Panc1 (cell line): Measurements from ENCODE around the gene ARHGEF3. TPM values are rescaled to one million over a fixed set of nuclear protein-coding genes. Genes with fewer than 3 reads are reported as not detected.

Source experiments
- ATAC-seq: fragments of 200-7000 bp; cut with Tn5 transposase; 2 replicates; pipeline ENCODE4 v1.9.1; 2020; ENCODE audit warnings: mild to moderate bottlenecking, moderate library complexity
- BruUV-seq: library from RNA; stranded (reverse); fragments of 400-500 nt; replicated peaks from 2 replicates; lab custom pipeline; 2021; lab: Mats Ljungman, UMichigan
- CTCF ChIA-PET: fragments of 300-600 bp; sonication (Branson Sonifier 250); formaldehyde crosslinking; loops from one replicate; lab custom pipeline; 2022; ENCODE audit warnings: antibody characterized with exemption; lab: Charles Lee
- POLR2A ChIA-PET: fragments of 300-600 bp; sonication (Branson Sonifier 250); formaldehyde crosslinking; loops from one replicate; lab custom pipeline; 2022; ENCODE audit warnings: antibody characterized with exemption; lab: Charles Lee
- DNase-seq: peaks from one replicate; pipeline ENCODE4 v3.0.0-alpha.2; 2010; ENCODE audit warnings: low read depth, low spot score
- H3K27ac ChIP-seq: 2 replicates; pipeline ENCODE4 v1.5.1; 2011; ENCODE audit warnings: mild to moderate bottlenecking, low read length, inconsistent platforms
- H3K27me3 ChIP-seq: fragments of 200-500 bp; sonication (Bioruptor generic); 2 replicates; pipeline ENCODE4 v1.6.0; 2014; ENCODE audit warnings: low read length, inconsistent platforms; ENCODE audit not compliant: control insufficient read depth, insufficient read depth
- H3K36me3 ChIP-seq: fragments of 200-500 bp; sonication (Bioruptor generic); 2 replicates; pipeline ENCODE4 v1.5.1; 2014; ENCODE audit warnings: inconsistent platforms, mild to moderate bottlenecking, low read length, moderate library complexity; ENCODE audit not compliant: control insufficient read depth, insufficient read depth
- H3K4me1 ChIP-seq: 2 replicates; pipeline ENCODE4 v1.5.1; 2011; ENCODE audit warnings: inconsistent platforms, mild to moderate bottlenecking, low read length, moderate library complexity; ENCODE audit not compliant: control insufficient read depth, insufficient read depth
- H3K4me3 ChIP-seq, 2 experiments: 2 replicates each; pipeline ENCODE4 v1.5.1; 2011 to 2012; ENCODE audit warnings: low read depth in 2 of 2, low read length in 2 of 2, mild to moderate bottlenecking in 2 of 2, inconsistent platforms in 1 of 2, moderate library complexity in 1 of 2
- H3K9me3 ChIP-seq: fragments of 200-500 bp; sonication (Bioruptor generic); 2 replicates; pipeline ENCODE4 v1.5.1; 2014; ENCODE audit warnings: low read depth, mild to moderate bottlenecking, inconsistent platforms, low read length, moderate library complexity; ENCODE audit not compliant: control insufficient read depth, insufficient read depth
- CTCF ChIP-seq: fragments of 450-650 bp; IDR thresholded peaks from 2 replicates; pipeline ENCODE4 v1.5.1; 2017; ENCODE audit warnings: mild to moderate bottlenecking
- POLR2AphosphoS5 ChIP-seq: IDR thresholded peaks from 2 replicates; pipeline ENCODE4 v1.6.1; 2012; ENCODE audit warnings: mild to moderate bottlenecking, low read depth, low read length, moderate library complexity
- REST ChIP-seq, 2 experiments: IDR thresholded peaks; 2 replicates each; pipeline ENCODE4 v1.6.1; 2011 to 2012; ENCODE audit warnings: low read depth in 2 of 2, control low read depth in 1 of 2, low read length in 1 of 2, mild to moderate bottlenecking in 1 of 2, moderate library complexity in 1 of 2; ENCODE audit not compliant: insufficient read depth in 1 of 2
- SIN3A ChIP-seq: IDR thresholded peaks from 2 replicates; pipeline ENCODE4 v1.6.1; 2012; ENCODE audit warnings: low read depth, mild to moderate bottlenecking, low read length, moderate library complexity, borderline replicate concordance; ENCODE audit not compliant: insufficient read depth
- TCF7L2 ChIP-seq: IDR thresholded peaks from 2 replicates; pipeline ENCODE4 v1.6.1; 2011; ENCODE audit warnings: mild to moderate bottlenecking, low read depth, low read length, inconsistent platforms
- in situ Hi-C: cut with HindIII; loops from 2 replicates; pipeline ENCODE4 v1.10.0; 2016; ENCODE audit warnings: low sequenced_read_pairs, low pct_unique_long_range_greater_than_20kb
- intact Hi-C: fragments of 100-400 bp; cut with micrococcal nuclease; formaldehyde crosslinking; loops from one replicate; pipeline ENCODE4 v1.10.0; 2022; ENCODE audit not compliant: unreplicated experiment
- total RNA-seq: library from RNA; stranded (reverse); gene quantifications from one replicate; pipeline ENCODE4 v1.2.1, GENCODE V29; 2021; ENCODE audit not compliant: unreplicated experiment

The ARHGEF3 gene
- total RNA-seq, 1 experiment from 2014 or later = 19.8 TPM

GRCh38 chr3:56761887-56762651 is 39.7 kb downstream of the ARHGEF3 start:
- H3K4me3 ChIP-seq = no peak overlapping the region
- no peaks in the 10 kb centered on the region for H3K27me3 ChIP-seq
- intact Hi-C loops = no loop called here
- no peaks in the 10 kb centered on the region for H3K9me3 ChIP-seq
- H3K4me1 ChIP-seq = no peaks in the 10 kb centered on the region
- in situ Hi-C loops = no loop called here
- CTCF ChIA-PET = no interaction called here
- no peaks in the 10 kb centered on the region for H3K36me3 ChIP-seq
- no TSS peak for BruUV-seq
- no peak for DNase-seq
- no peak for ATAC-seq
- TF ChIP-seq CTCF (no peak), REST (IDR thresholded peaks at IDR 0.05; ENCODE audit: insufficient read depth in 1 of 2, low read depth in 2 of 2, low read length in 1 of 2) (no peak), TCF7L2 (no peak), POLR2AphosphoS5 (no peak), SIN3A (no peak)
- POLR2A ChIA-PET = no interaction called here
- H3K27ac ChIP-seq = no peak overlapping the region

GRCh38 chr3:56761023-56761422 is 40.7 kb downstream of the ARHGEF3 start:
- in situ Hi-C loops = no loop called here
- no peaks in the 10 kb centered on the region for H3K9me3 ChIP-seq
- H3K4me1 ChIP-seq = no peaks in the 10 kb centered on the region
- intact Hi-C loops = no loop called here
- H3K27me3 ChIP-seq = no peaks in the 10 kb centered on the region
- CTCF ChIA-PET = no interaction called here
- no TSS peak for BruUV-seq
- no peak overlapping the region for H3K27ac ChIP-seq
- DNase-seq (no peak), ATAC-seq (no peak)
- H3K4me3 ChIP-seq = no peak overlapping the region
- H3K36me3 ChIP-seq = no peaks in the 10 kb centered on the region
- POLR2A ChIA-PET = no interaction called here
- no peak for TF ChIP-seq POLR2AphosphoS5
- no peak for TF ChIP-seq SIN3A
- TF ChIP-seq TCF7L2 = no peak
- TF ChIP-seq REST (IDR thresholded peaks at IDR 0.05; ENCODE audit: insufficient read depth in 1 of 2, low read depth in 2 of 2, low read length in 1 of 2) = no peak
- TF ChIP-seq CTCF = no peak
